Sigmoid colon (tissue), 7 donors: ENCODE measurements around the gene SELENOV. TPM values are rescaled to one million over a fixed set of nuclear protein-coding genes. Genes with fewer than 3 reads are reported as not detected.

Source experiments
- DNase-seq: peaks from one replicate; pipeline ENCODE4 v3.0.0-alpha.2; 2019
- H3K27ac ChIP-seq, 4 donors: fragments of 200-600 bp; sonication (generic); one replicate each; pipeline ENCODE4 v1.5.1; 2016 to 2019; ENCODE audit warnings: mild to moderate bottlenecking in 1 of 4
- H3K27me3 ChIP-seq, 3 donors: fragments of 200-600 bp; sonication (generic); one replicate each; pipeline ENCODE4 v1.5.1; 2019; ENCODE audit warnings: mild to moderate bottlenecking in 1 of 3
- H3K36me3 ChIP-seq, 4 donors: fragments of 200-600 bp; sonication (generic); one replicate each; pipeline ENCODE4 v1.5.1; 2016 to 2019
- H3K4me1 ChIP-seq, 4 donors: fragments of 200-600 bp; sonication (generic); one replicate each; pipeline ENCODE4 v1.5.1; 2017 to 2019
- H3K4me3 ChIP-seq, 4 donors: fragments of 200-600 bp; sonication (generic); one replicate each; pipeline ENCODE4 v1.5.1; 2017 to 2019; ENCODE audit warnings: mild to moderate bottlenecking in 2 of 4, moderate library complexity in 1 of 4
- H3K9me3 ChIP-seq, 4 donors: fragments of 200-600 bp in 3 of 4; sonication (generic) in 3 of 4; one replicate each; pipeline versions ENCODE4 v1.5.1 to v1.6.1; 2013 to 2019
- EP300 ChIP-seq, 4 donors: sonication (generic); formaldehyde crosslinking; IDR thresholded peaks; one replicate each; pipeline ENCODE4 v1.6.1; 2017; ENCODE audit warnings: antibody characterized with exemption in 4 of 4
- POLR2A ChIP-seq, 2 donors: fragments of 450-650 bp; IDR thresholded peaks; one replicate each; pipeline ENCODE4 v1.6.1; 2016; ENCODE audit warnings: antibody characterized with exemption in 2 of 2, mild to moderate bottlenecking in 2 of 2, moderate library complexity in 2 of 2
- POLR2AphosphoS5 ChIP-seq, 4 donors: sonication (generic); formaldehyde crosslinking; IDR thresholded peaks; one replicate each; pipeline ENCODE4 v1.6.1; 2017; ENCODE audit warnings: antibody characterized with exemption in 4 of 4
- WGBS, 2 donors: extraction: QIAGEN DNeasy Blood & Tissue Kit; methylation state at CpG; one replicate each; pipeline ENCODE4 v1.1.7; 2013; 5-methylcytosine and 5-hydroxymethylcytosine counted together
- intact Hi-C: fragments of 100-400 bp; cut with DNase I; formaldehyde crosslinking; loops from one replicate; pipeline ENCODE4 v1.15.1; 2023
- polyA plus RNA-seq, 3 donors: library from polyadenylated mRNA; stranded (reverse); fragments of 200-250 nt; gene quantifications; one replicate each; pipeline ENCODE4 v1.2.3, GENCODE V29; 2013
- total RNA-seq, 4 donors: library from RNA; depleted of rRNA; stranded (reverse); fragments of >200 nt; gene quantifications; one replicate each; pipeline ENCODE4 v1.1.0, GENCODE V29; 2016
- TF ChIP-seq, protein P1 (sequence below), 4 experiments: fragments of 450-650 bp in 3 of 4; fragments of 200-600 bp in 1 of 4; IDR thresholded peaks; one replicate each; pipeline ENCODE4 v1.5.1; 2016 to 2019; ENCODE audit warnings: antibody characterized with exemption in 4 of 4, mild to moderate bottlenecking in 3 of 4, moderate library complexity in 2 of 4
- donor health status: healthy with polysubstance abuse.
- donor health status: Bipolar disorder and iron deficiency.
- donor health status: healthy.

Gene SELENOV
- total and polyA plus RNA-seq, 7 donors, result not detected

GRCh38 chr19:39507715-39508364 is 7.1 kb upstream of the SELENOV start:
- Histone ChIP-seq H3K36me3 (no peaks in the 10 kb centered on the region), H3K27ac (no peak overlapping the region), H3K4me1 (peaks cover 0 to 14% (median 12%) of the 10 kb centered on the region in 4 donors), H3K27me3 (peaks cover 32 to 89% (median 69%) of the 10 kb centered on the region in 3 donors), H3K9me3 (no peaks in the 10 kb centered on the region), H3K4me3 (peak overlapping the region in 2 of 4 donors; percentile 40 to 45)
- intact Hi-C loops, result no loop called here
- WGBS, 2 donors, result 31 to 41% methylated on average over 24 of the region's 24 CpGs
- no peak for TF ChIP-seq POLR2AphosphoS5 (IDR thresholded peaks at IDR 0.05)
- TF ChIP-seq, protein P1, sequence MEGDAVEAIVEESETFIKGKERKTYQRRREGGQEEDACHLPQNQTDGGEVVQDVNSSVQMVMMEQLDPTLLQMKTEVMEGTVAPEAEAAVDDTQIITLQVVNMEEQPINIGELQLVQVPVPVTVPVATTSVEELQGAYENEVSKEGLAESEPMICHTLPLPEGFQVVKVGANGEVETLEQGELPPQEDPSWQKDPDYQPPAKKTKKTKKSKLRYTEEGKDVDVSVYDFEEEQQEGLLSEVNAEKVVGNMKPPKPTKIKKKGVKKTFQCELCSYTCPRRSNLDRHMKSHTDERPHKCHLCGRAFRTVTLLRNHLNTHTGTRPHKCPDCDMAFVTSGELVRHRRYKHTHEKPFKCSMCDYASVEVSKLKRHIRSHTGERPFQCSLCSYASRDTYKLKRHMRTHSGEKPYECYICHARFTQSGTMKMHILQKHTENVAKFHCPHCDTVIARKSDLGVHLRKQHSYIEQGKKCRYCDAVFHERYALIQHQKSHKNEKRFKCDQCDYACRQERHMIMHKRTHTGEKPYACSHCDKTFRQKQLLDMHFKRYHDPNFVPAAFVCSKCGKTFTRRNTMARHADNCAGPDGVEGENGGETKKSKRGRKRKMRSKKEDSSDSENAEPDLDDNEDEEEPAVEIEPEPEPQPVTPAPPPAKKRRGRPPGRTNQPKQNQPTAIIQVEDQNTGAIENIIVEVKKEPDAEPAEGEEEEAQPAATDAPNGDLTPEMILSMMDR (IDR thresholded peaks at IDR 0.05), result no peak
- no peak for TF ChIP-seq POLR2A (IDR thresholded peaks at IDR 0.05)
- TF ChIP-seq EP300 (IDR thresholded peaks at IDR 0.05), result no peak
- no peak for DNase-seq

GRCh38 chr19:39508629-39509028 is 6.3 kb upstream of the SELENOV start:
- H3K4me3 ChIP-seq, result no peak overlapping the region
- DNase-seq, result no peak
- H3K4me1 ChIP-seq, result peaks cover 0 to 11% (median 10%) of the 10 kb centered on the region in 4 donors
- no peaks in the 10 kb centered on the region for H3K9me3 ChIP-seq
- H3K27me3 ChIP-seq, result peaks cover 27 to 89% (median 66%) of the 10 kb centered on the region in 3 donors
- H3K36me3 ChIP-seq, result no peaks in the 10 kb centered on the region
- intact Hi-C loops, result no loop called here
- H3K27ac ChIP-seq, result no peak overlapping the region
- 68 to 89% methylated on average over 9 of the region's 9 CpGs for WGBS, 2 donors
- TF ChIP-seq EP300 (IDR thresholded peaks at IDR 0.05), result no peak
- TF ChIP-seq, protein P1 (IDR thresholded peaks at IDR 0.05), result no peak
- TF ChIP-seq POLR2A (IDR thresholded peaks at IDR 0.05), result no peak
- TF ChIP-seq POLR2AphosphoS5 (IDR thresholded peaks at IDR 0.05), result no peak

DNA sequence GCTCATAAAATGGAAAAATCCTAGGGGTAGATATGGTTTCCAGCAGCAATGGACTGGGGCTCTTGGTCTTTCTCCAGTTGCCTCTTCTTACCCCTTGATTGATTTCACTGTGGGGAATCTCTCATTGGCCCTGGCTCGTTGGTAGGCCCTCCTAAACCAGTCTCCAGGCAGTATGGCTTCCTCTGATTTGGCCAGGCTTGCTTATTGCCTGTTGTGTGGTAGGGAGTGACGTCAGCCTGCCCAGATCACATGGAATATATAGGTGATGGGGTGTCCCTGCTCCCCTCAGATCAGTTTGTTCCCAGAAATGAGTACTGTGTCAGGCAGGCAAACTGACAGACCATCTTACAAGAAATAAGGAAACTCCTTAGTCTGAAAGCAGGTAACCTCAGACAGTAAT is 5.7 kb upstream of the SELENOV start:
- peaks cover 0 to 11% (median 10%) of the 10 kb centered on the region in 4 donors for H3K4me1 ChIP-seq
- intact Hi-C loops, result no loop called here
- no peak overlapping the region for H3K4me3 ChIP-seq
- H3K27me3 ChIP-seq, result peaks cover 28 to 89% (median 66%) of the 10 kb centered on the region in 3 donors
- TF ChIP-seq EP300 (IDR thresholded peaks at IDR 0.05) (no peak), POLR2A (IDR thresholded peaks at IDR 0.05) (no peak), POLR2AphosphoS5 (IDR thresholded peaks at IDR 0.05) (no peak)
- TF ChIP-seq, protein P1 (IDR thresholded peaks at IDR 0.05), result no peak
- H3K27ac ChIP-seq, result no peak overlapping the region
- H3K9me3 ChIP-seq, result no peaks in the 10 kb centered on the region
- no peak for DNase-seq
- H3K36me3 ChIP-seq, result no peaks in the 10 kb centered on the region
- 34 to 63% methylated on average over 2 of the region's 2 CpGs for WGBS, 2 donors

DNA sequence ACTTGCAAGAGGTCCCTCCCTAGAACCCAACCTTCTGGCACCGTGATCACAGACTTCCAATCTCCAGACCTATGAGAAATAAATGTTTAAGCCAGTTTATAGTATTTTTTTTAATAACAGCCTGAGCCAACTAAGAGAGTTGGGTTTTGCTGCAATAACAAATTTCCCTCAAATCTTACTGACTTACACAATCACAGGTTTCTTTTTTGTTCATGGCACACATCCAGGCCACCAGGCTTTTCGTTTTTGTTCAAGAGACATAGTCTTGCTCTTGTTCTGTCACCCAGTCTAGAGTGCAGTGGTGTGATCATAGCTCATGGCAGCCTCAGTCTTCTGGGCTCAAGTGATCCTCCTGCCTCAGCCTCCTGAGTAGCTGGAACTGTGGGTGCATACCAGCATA is 2.0 kb upstream of the SELENOV start:
- no peak for DNase-seq
- no peak for TF ChIP-seq POLR2AphosphoS5 (IDR thresholded peaks at IDR 0.05)
- TF ChIP-seq, protein P1 (IDR thresholded peaks at IDR 0.05), result no peak
- TF ChIP-seq EP300 (IDR thresholded peaks at IDR 0.05), result no peak
- no peak for TF ChIP-seq POLR2A (IDR thresholded peaks at IDR 0.05)
- Histone ChIP-seq H3K9me3 (no peaks in the 10 kb centered on the region), H3K27me3 (peaks cover 23 to 81% (median 48%) of the 10 kb centered on the region in 3 donors), H3K36me3 (no peaks in the 10 kb centered on the region), H3K4me1 (peaks cover 0 to 16% (median 14%) of the 10 kb centered on the region in 4 donors), H3K4me3 (no peak overlapping the region), H3K27ac (no peak overlapping the region)
- intact Hi-C loops, result no loop called here
- WGBS, 2 donors, result 36 to 58% methylated on average over 2 of the region's 2 CpGs
